NOMO-1 (cell line): Measurements from ENCODE around the gene FARSA.
A peak's percentile ranks its signal among the peaks of the same experiment; 100 is the strongest.
"Not testable (repeated sequence)": the region's sequence is repeated elsewhere in the genome, so short reads cannot be mapped to it uniquely, and the experiment has no call there.

ENCODE experiments used
- DNase-seq, 2 experiments: peaks; one replicate each; lab custom pipeline; 2025; ENCODE audit not compliant: unreplicated experiment in 2 of 2; lab: John Stamatoyannopoulos, UW

Gene FARSA

DNA sequence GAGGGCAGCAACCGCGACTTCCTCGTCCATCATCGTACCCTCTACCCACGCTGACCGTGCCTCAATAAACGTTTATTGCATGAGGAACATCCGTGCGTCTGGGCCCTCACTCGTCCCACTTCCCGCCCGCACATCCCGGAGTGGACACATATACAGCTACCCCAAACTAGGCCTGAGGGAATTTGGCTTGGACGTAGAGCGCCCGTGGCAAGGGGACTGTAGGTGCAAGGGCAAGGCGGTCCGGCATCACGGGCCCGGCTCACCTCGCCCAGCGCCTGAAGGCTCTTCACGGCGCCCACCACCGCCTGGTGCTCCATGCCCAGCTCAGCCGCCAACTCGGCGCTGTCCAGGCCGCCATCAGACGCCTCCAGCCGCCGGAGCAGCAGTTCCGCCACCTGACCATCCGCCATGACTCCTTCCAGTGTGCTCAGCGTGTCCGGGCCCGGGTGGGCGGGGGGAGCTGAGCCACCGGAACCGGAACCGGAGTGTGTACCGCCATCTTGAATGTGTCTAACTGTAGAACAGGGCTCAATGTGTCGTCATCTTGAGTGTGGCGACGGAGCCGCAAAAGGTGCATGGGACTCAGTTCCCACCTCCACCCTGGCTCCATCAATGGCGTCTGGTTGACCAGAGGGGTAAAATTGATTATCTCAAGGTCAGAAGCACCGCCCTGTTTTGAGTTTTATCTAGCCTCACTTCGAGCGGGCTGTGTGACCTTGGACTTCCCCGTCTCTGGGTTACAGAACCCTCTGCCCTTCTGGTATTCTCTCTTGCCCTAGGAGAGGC lies at the start of gene FARSA:
TSS of gene FARSA (minus strand) at position 425 of the 786 bp plus-strand sequence. CDS start at position 410, 15 bp downstream.
- DNase-seq = peak; percentile 81 to 88

DNA sequence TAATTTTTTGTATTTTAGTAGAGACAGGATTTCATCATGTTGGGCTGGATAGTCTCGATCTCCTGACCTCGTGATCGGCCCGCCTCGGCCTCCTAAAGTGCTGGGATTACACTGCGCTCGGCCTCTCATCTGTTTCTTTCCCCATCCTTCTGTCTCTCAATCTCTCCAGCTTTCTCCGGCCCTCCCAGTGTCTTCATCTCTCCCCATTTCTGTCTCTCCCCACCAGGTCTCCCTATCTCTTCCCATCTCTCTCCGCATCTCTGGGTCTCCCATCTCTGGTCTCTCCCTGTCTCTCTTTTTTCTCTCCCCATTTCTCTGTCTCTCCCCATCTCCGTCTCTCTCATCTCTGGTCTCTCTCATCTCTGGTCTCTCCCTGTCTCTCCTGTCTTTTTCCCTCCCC lies 49.6 kb upstream of the FARSA start:
- no peak for DNase-seq

DNA sequence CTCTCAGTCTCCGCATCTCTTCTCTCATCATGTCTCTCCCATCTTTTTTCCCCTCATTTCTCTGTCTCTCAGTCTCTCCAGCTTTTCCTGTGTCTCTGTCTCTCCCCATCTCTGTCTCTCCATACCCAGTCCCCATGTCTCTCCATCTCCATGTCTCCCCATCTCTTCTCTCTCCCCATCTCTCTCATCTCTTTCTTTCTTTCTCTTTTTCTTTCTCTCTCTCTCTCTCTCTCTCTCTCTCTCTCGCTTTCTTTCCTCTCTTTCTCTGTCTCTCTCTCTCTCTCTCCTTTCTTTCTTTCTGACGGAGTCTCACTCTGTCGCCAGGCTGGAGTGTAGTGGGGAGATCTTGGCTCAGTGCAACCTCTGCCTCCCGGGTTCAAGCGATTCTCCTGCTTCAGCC lies 49.1 kb upstream of the FARSA start:
- DNase-seq = no peak

DNA sequence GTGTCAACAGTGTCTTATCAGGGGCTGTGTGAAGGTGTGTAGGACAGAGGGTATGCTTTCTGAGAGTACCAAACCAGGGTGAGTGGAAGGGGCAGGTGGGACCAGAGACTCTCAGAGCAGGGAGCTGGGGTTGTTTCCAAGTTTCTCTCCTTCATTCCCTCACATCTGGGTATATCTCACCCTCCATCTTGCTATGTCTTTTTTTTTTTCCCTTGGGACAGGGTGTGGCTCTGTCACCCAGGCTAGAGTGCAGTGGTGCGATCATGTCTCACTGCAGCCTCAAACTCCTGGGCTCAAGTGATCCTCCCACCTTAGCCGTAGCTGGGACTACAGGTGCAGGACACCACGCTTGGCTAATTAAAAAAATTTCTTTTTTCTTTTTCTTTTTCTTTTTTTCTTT lies 46.5 kb upstream of the FARSA start:
- no peak for DNase-seq

DNA sequence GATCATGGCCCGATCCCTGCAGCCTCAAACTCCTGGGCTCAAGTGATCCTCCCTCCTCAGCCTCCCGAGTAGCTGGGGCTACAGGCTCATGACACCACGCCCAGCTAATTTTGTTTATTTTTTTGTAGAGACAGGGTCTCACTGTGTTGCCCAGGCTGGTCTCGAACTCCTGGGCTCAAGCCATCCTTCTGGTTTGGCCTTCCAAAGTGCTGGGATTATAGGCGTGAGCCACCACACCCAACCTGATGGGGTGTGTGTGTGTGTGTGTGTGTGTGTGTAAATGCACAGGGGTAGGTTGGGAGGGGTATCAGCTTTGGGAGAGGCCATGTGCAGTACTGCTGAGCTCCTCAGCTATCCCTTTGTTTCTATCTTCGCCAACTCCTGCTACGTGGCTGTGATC lies 42.6 kb upstream of the FARSA start:
- DNase-seq = not testable (repeated sequence)

DNA sequence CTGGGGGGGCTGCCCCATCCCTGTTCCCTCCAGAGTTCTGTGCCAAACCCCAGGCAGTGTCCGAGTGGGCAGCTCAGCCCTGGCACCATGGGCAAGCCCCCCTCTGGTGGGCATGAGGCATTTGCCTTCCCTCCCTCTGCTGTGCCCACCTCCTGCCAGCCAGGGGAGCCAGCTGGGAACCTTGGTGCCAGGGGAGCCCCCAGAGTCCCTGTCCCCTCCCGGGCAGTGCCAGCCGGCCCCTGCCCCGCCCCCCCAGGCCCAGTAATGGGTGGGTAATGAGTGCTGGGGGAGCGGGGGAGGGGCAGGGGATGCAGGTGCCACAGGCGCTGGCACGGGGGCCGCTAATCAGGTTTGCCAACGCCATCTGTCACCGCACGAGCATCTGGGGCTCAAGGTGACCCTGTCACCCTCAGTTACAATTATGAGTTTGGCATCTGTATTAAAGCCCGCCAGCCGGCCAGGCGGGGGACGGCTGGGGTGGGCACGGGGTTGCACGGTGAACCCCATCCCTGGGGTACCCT lies 41.8 kb upstream of the FARSA start:
- no peak for DNase-seq

DNA sequence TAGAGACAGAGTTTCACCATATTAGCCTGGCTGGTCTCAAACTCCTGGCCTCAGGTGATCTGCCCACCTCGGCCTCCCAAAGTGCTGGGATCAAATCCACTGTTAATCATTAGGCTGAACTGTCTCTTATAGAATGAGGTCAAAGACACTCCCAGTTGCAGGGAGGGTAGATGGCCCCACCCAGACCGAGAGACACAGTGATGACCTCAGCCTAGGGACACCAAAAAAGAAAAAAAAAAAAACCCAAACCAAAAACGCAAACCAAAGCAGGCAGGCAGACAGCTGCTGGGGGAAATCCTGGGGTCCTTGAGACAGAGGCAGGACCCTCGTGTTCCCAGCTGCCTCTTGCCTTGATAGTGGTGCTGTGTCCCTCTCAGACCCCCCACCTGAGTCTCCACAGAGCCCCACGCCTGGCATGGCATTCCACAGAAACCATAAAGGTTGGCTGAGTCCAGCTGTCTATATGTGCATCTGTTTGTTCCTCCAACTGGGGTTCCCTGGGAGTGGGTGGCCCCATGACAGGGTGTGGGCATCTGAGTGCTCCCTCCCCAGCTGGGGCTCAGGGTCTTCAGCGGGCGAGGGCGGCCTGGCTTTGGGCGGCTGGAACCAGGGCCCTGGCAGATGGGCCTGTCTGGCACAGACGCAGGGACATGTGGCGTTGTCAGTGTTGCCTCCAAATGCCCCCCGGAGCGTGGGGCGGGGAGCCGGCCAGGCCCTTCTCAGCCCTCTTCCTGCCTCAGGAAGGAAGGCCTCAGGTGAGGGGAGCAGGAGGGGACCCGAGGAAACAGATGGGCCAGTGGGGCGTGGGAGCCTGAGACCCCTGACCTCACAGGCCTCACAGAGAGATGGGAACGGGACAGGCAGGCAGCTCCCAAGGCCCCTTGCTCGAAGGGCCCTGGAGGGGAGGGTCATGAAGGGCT lies 41.0 kb upstream of the FARSA start:
- DNase-seq = no peak

DNA sequence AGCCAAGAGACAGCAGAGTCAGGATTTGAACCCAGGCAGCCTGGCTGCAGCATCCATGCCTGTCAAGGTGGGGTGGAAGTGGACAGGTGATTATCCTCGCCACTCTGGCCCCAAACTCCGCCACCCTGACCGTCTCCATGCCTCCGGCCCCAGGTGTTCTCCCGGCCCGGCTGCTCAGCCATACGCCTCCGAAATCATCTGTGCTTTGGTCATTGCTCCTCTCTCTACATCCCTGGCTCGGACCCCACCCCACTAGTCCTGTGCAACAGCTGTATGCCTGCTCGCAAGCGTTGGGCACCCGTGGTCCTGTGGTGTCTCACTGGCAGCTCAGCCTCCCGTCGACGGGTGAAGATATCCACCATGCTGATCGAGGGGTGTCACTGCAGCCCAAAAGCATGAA lies 39.7 kb upstream of the FARSA start:
- no peak for DNase-seq

DNA sequence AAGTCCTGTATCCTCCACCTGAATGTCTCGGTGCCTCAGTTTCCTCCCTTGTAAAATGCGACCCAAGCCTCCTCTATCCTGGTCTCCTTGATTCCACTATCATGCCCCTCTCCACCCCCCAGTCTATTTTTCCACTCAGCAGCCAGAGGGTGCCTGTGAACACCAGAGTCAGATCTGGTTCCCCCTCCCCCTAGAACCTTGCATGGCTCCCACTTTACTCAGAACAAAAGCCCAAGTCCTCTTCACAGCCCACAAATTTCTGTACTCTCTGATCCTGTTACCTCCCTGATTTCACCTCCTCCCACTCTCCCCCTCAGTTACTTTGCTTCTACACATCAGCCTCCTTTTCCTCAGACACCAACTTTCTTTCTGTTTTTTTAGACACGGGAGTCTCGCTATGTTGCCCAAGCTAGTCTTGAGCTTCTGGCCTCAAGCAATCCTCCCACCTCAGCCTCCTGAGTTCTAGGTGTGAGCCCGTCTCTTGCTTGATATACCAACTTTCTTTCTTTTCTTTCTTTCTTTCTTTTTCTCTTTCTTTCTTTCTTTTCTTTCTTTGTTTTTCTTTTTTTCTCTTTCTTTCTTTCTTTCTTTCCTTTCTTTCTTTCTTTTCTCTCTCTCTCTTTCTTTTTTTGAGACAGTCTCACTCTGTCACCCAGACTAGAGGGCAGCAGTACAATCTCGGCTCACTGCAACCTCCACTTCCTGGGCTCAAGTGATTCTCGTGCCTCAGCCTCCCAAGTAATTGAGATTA lies 36.7 kb upstream of the FARSA start:
- no peak for DNase-seq

DNA sequence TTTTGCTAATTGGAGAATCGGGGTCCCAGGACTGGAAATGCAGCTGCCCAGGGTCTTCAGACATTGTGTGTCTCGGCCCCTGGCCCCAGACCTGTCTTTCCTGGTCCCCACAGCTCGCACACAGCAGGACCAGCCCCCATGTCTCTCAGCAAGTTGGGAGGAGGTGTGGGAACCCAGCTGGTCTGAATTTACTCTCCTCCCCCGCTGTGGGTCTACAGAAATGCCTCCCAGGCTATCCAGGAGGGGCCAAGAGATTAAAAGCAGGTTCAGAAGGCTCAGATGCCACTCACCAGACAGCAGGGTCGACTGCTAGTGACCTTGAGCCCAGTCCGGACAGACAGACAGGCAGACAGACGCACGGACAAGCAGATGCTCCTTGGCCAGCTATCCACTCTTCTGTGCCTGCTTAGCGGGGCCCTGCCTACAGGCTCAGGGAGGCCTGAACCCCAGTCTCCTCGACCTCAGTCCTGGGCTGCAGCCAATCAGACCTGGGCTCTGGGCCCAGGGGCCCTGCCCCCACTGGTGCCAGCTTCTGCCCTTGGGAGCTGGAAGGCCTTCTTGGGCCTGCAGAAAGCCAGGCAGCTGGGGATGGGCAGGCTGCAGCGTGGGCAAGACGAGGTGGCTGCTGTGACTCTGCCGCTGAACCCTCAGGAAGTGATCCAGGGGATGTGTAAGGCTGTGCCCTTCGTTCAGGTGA lies 35.9 kb upstream of the FARSA start, which contains the start of gene DAND5:
TSS of gene DAND5 (plus strand) at position 285 of the 697 bp plus-strand sequence. CDS start at position 370, 85 bp downstream.
- DNase-seq = no peak

DNA sequence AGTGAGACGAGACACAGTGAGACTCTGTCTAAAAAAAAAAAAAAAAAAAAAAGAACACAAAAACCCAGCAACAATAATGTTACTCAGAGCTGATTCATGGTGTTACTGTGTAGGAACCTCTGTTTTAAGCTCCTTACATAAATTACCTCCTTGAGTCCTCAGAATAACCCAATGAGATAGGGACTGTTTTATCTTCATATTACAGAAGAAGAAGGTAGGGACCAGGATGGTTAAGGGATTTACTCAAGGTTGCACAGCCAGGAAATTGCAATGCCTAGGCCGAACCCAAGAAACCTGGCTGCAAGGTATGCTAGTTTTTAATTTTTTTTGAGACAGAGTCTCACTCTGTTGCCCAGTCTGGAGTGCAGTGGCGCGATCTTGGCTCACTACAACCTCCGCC lies 34.4 kb upstream of the FARSA start:
- no peak for DNase-seq

DNA sequence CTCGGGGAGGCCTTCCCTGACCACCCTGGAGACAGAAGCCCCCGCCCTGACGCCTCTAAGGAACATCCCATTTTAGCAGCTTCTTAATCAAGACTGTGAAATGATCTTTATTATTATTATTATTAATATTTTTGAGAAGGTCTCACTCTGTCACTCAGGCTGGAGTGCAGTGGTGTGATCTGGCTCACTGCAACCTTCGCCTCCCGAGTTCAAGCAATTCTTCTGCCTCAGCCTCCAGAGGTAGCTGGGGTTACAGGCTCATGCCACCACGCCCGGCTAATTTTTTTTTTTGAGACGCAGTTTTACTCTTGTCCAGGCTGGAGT lies 32.3 kb upstream of the FARSA start:
- DNase-seq = no peak

DNA sequence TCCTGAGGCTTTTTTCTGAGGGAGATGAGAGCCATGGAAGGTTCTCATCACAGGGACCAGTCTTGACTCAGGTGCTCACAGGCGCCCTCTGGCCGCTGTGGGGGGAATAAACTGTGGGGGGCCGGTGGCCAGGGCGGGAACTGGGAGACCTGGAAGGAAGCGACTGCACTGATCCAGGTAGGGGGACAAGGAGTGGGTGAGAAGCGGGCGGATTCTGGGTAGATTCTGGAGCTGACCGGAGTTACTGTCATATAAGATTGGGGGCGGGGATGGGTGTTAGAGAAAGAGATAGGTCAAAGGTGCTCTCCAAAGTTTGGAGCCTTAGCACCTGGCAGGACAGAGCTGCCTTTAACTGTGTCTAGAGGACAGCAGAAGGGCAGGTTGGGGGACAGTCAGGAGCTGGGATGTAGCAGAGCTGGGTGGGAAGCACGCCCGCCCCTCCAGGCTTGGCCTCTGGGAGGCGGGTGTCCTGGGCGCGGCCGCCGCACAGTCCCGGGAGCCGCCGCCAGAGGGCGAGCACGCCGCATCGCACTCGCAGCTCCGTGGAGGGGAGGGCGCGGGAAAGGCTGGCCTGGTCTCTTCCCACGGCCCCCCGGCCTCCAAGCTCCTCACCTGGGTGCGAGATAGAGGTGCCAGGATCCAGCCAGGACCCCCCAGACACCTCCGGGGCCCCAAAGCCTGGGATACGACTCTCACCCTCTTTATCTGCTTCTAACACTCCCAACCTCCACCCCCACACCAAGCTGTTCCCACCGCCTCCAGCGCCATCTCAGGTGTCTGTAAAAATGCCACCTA lies 31.7 kb upstream of the FARSA start:
- peak; percentile 55 to 73 for DNase-seq

DNA sequence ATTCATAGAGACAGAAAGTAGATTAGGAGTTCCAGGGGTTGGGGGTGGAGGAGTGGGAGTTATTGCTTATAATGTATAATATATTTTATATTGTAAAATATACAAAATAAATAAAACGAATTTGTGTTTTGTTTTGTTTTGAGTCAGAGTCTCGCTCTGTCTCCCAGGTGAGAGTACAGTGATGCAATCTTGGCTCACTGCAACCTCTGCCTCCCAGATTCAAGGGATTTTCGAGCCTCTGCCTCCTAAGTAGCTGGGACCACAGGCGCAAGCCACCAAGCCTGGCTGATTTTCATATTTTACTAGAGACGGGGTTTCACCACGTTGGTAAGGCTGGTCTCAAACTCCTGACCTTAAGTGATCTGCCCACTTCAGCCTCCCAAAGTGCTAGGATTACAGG lies 26.0 kb upstream of the FARSA start:
- DNase-seq = no peak

DNA sequence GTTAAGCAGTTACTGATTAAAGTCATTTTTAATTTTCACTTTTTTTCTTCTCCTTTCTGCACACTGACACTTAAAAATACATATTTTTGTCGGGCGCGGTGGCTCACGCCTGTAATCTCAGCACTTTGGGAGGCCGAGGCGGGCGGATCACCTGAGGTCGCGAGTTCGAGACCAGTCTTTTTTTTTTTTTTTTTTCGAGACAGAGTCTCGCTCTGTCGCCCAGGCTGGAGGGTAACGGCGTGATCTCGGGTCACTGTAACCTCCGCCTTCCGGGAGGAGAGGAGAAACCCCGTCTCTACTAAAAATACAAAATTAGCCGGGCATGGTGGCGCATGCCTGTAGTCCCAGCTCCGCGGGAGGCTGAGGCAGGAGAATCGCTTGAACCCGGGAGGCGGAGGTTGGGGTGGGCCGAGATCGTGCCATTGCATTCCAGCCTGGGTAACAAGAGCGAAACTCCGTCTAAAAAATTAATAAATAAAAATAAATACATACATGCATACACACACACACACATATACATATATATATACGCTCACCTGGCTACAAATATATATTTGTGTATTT lies 24.0 kb upstream of the FARSA start:
- not testable (repeated sequence) for DNase-seq

DNA sequence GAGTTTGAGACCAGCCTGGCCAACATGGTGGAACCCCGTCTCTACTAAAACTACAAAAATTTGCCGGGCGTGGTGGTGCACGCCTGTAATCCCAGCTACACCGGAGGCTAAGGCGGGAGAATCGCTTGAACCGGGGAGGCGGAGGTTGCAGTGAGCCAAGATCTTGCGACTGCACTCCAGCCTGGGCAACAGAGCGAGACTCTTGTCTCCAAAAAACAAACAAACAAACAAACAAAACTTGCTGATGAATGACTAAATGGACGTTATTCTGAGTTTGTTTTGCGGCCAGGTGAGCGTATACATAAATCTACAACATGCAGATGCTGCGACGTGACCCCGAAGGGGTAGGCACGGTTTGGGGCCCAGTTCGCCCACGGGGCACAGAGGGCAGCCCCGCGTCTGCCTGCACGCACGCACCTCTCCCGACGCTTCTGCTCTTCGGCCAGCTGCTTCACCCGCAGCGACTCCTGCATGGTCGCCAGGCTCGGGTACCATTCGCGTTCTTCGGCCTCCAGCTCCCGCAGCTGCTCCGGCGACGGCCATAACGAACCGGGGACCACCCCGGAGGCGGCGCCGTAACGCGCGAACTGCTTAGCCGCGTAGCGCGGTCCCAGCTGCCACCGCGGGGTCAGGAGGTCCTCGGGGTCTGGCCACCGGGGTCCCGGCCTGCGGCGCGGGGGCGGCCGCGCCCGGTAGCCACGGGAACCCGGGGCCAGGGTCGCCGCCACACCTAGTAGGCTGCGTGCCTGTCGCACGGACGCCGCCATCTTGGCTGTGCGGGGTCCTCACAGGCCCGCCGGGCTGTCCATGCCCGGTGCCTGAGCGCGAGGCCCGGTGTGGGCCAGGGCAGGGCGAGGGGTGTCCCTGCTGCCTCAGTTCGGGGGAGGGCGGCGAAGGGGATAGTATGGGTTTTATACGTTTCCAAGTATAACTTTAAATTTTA lies 23.2 kb upstream of the FARSA start, which contains the start of gene GADD45GIP1:
TSS of gene GADD45GIP1 (minus strand) at position 778 of the 943 bp plus-strand sequence. CDS start at position 767, 11 bp downstream.
- peak; percentile 61 to 77 for DNase-seq

DNA sequence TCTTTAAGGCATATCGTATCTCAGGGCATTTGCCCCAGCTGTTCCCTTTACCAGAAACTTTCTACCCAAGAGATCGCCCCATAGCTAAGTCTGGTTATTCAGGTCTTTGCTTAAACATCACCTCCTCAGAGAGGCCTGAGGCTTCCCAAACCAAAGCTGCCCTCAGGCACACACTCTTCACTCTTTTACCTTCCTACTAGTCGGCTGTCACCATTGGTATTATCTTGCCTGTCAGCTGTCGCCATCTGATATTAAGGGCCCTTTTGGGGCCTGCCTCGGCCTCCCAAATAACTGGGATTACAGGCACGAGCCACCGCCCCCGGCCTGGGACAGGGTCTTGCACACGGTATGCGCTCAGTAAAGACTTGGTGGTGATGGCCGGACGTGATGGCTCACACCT lies 22.5 kb upstream of the FARSA start:
- no peak for DNase-seq

DNA sequence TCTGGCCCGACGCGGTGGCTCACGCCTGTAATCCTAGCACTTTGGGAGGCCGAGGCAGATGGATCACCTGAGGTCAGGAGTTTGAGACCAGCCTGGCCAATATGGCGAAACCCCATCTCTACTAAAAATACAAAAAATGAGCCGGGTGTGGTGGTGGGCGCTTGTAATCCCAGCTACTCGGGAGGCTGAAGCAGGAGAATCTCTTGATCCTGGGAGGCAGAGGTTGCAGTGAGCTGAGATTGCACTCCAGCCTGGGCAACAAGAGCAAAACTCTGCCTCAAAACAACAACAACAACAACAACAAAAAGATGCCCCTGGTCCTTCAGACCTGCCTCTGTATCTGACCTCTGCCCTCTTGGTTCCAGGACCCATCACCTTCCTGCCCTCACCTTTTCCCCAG lies 22.1 kb upstream of the FARSA start:
- not testable (repeated sequence) for DNase-seq
